GM23338 (cell line): ENCODE measurements around the gene NPHP3.

ENCODE experiments used
- CREB1 ChIP-seq: fragments of 250-450 bp; sonication (Bioruptor Pico); IDR thresholded peaks from 2 replicates; pipeline ENCODE4 v1.5.0; 2020; ENCODE audit warnings: low read depth, mild to moderate bottlenecking, moderate library complexity
- EZH2 ChIP-seq: fragments of 200-600 bp; sonication (generic); IDR thresholded peaks from one replicate; pipeline ENCODE4 v1.8.0; 2017; ENCODE audit warnings: antibody characterized with exemption, mild to moderate bottlenecking, low read depth; ENCODE audit not compliant: unreplicated experiment
- EZH2phosphoT487 ChIP-seq: fragments of 200-600 bp; sonication (generic); IDR thresholded peaks from one replicate; pipeline ENCODE4 v1.8.1; 2018; ENCODE audit warnings: antibody characterized with exemption; ENCODE audit not compliant: unreplicated experiment
- POLR2AphosphoS5 ChIP-seq: IDR thresholded peaks from 2 replicates; pipeline ENCODE4 v1.6.1; 2016; ENCODE audit warnings: antibody characterized with exemption, low read depth
- REST ChIP-seq: IDR thresholded peaks from one replicate; pipeline ENCODE4 v1.6.1; 2018; ENCODE audit warnings: antibody characterized with exemption; ENCODE audit not compliant: unreplicated experiment
- STAT1 ChIP-seq: IDR thresholded peaks from one replicate; pipeline ENCODE4 v1.6.1; 2016; ENCODE audit warnings: antibody characterized with exemption; ENCODE audit not compliant: unreplicated experiment
- TF ChIP-seq, protein P1 (sequence below), 2 experiments: fragments of 200-600 bp in 1 of 2; sonication (generic) in 1 of 2; conservative IDR thresholded peaks; 2 replicates each; pipeline versions ENCODE4 v1.5.1 to v1.6.1; 2016 to 2017; ENCODE audit warnings: antibody characterized with exemption in 2 of 2, low read depth in 2 of 2, mild to moderate bottlenecking in 2 of 2, moderate library complexity in 1 of 2
- TF ChIP-seq, protein P2 (sequence below): IDR thresholded peaks from 2 replicates; pipeline ENCODE4 v1.6.1; 2016; ENCODE audit warnings: antibody characterized with exemption
- TF ChIP-seq, protein P3 (sequence below): fragments of 250-450 bp; sonication (Bioruptor Pico); IDR thresholded peaks from 2 replicates; pipeline ENCODE4 v1.5.0; 2020; ENCODE audit warnings: mild to moderate bottlenecking, moderate library complexity

- TF ChIP-seq, protein P1, sequence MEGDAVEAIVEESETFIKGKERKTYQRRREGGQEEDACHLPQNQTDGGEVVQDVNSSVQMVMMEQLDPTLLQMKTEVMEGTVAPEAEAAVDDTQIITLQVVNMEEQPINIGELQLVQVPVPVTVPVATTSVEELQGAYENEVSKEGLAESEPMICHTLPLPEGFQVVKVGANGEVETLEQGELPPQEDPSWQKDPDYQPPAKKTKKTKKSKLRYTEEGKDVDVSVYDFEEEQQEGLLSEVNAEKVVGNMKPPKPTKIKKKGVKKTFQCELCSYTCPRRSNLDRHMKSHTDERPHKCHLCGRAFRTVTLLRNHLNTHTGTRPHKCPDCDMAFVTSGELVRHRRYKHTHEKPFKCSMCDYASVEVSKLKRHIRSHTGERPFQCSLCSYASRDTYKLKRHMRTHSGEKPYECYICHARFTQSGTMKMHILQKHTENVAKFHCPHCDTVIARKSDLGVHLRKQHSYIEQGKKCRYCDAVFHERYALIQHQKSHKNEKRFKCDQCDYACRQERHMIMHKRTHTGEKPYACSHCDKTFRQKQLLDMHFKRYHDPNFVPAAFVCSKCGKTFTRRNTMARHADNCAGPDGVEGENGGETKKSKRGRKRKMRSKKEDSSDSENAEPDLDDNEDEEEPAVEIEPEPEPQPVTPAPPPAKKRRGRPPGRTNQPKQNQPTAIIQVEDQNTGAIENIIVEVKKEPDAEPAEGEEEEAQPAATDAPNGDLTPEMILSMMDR (conservative IDR thresholded peaks at IDR 0.05; ENCODE audit: low read depth in 2 of 2), result no peak
- TF ChIP-seq REST (no peak), EZH2phosphoT487 (no peak), EZH2 (no peak), POLR2AphosphoS5 (no peak), CREB1 (CRISPR knock-in tag) (no peak), STAT1 (no peak)
- TF ChIP-seq, protein P2, sequence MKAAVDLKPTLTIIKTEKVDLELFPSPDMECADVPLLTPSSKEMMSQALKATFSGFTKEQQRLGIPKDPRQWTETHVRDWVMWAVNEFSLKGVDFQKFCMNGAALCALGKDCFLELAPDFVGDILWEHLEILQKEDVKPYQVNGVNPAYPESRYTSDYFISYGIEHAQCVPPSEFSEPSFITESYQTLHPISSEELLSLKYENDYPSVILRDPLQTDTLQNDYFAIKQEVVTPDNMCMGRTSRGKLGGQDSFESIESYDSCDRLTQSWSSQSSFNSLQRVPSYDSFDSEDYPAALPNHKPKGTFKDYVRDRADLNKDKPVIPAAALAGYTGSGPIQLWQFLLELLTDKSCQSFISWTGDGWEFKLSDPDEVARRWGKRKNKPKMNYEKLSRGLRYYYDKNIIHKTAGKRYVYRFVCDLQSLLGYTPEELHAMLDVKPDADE, result no peak
- TF ChIP-seq, protein P3, sequence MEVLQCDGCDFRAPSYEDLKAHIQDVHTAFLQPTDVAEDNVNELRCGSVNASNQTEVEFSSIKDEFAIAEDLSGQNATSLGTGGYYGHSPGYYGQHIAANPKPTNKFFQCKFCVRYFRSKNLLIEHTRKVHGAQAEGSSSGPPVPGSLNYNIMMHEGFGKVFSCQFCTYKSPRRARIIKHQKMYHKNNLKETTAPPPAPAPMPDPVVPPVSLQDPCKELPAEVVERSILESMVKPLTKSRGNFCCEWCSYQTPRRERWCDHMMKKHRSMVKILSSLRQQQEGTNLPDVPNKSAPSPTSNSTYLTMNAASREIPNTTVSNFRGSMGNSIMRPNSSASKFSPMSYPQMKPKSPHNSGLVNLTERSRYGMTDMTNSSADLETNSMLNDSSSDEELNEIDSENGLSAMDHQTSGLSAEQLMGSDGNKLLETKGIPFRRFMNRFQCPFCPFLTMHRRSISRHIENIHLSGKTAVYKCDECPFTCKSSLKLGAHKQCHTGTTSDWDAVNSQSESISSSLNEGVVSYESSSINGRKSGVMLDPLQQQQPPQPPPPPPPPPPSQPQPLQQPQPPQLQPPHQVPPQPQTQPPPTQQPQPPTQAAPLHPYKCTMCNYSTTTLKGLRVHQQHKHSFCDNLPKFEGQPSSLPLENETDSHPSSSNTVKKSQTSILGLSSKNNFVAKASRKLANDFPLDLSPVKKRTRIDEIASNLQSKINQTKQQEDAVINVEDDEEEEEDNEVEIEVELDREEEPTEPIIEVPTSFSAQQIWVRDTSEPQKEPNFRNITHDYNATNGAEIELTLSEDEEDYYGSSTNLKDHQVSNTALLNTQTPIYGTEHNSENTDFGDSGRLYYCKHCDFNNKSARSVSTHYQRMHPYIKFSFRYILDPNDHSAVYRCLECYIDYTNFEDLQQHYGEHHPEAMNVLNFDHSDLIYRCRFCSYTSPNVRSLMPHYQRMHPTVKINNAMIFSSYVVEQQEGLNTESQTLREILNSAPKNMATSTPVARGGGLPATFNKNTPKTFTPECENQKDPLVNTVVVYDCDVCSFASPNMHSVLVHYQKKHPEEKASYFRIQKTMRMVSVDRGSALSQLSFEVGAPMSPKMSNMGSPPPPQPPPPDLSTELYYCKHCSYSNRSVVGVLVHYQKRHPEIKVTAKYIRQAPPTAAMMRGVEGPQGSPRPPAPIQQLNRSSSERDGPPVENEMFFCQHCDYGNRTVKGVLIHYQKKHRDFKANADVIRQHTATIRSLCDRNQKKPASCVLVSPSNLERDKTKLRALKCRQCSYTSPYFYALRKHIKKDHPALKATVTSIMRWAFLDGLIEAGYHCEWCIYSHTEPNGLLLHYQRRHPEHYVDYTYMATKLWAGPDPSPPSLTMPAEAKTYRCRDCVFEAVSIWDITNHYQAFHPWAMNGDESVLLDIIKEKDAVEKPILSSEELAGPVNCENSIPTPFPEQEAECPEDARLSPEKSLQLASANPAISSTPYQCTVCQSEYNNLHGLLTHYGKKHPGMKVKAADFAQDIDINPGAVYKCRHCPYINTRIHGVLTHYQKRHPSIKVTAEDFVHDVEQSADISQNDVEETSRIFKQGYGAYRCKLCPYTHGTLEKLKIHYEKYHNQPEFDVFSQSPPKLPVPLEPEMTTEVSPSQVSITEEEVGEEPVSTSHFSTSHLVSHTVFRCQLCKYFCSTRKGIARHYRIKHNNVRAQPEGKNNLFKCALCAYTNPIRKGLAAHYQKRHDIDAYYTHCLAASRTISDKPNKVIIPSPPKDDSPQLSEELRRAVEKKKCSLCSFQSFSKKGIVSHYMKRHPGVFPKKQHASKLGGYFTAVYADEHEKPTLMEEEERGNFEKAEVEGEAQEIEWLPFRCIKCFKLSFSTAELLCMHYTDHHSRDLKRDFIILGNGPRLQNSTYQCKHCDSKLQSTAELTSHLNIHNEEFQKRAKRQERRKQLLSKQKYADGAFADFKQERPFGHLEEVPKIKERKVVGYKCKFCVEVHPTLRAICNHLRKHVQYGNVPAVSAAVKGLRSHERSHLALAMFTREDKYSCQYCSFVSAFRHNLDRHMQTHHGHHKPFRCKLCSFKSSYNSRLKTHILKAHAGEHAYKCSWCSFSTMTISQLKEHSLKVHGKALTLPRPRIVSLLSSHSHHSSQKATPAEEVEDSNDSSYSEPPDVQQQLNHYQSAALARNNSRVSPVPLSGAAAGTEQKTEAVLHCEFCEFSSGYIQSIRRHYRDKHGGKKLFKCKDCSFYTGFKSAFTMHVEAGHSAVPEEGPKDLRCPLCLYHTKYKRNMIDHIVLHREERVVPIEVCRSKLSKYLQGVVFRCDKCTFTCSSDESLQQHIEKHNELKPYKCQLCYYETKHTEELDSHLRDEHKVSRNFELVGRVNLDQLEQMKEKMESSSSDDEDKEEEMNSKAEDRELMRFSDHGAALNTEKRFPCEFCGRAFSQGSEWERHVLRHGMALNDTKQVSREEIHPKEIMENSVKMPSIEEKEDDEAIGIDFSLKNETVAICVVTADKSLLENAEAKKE, result no peak
Measured at GRCh38 chr3:132654190-132654589, 68.0 kb downstream of the NPHP3 start.
